Transverse colon (tissue), 4 donors: Measurements from ENCODE around the gene TMEM176A.

Source experiments
- CTCF ChIP-seq, 5 experiments: fragments of 200-600 bp in 3 of 5; fragments of 450-650 bp in 2 of 5; sonication (generic) in 3 of 5; IDR thresholded peaks; 1 replicate in 2 of 5; 2 replicates in 3 of 5; pipeline ENCODE4 v1.5.1; 2016 to 2017; ENCODE audit warnings: antibody characterized with exemption in 5 of 5, inconsistent platforms in 3 of 5, mild to moderate bottlenecking in 2 of 5, moderate library complexity in 1 of 5
- EP300 ChIP-seq: sonication (generic); formaldehyde crosslinking; IDR thresholded peaks from one replicate; pipeline ENCODE4 v1.6.1; 2017; ENCODE audit warnings: antibody characterized with exemption, low read depth
- POLR2AphosphoS5 ChIP-seq, 3 donors: sonication (generic); formaldehyde crosslinking; IDR thresholded peaks; one replicate each; pipeline ENCODE4 v1.6.1; 2016; ENCODE audit warnings: antibody characterized with exemption in 3 of 3

- TF ChIP-seq CTCF (IDR thresholded peaks at IDR 0.05) (no peak), EP300 (no peak), POLR2AphosphoS5 (IDR thresholded peaks at IDR 0.05) (no peak)
These were observed 34.5 kb downstream of the TMEM176A start for GRCh38 chr7:150835019-150835418.
